Measurements from ENCODE around the gene TWIST2. TPM values are rescaled to one million over a fixed set of nuclear protein-coding genes. Genes with fewer than 3 reads are reported as not detected.

Gene TWIST2
- total RNA-seq, 4 donors from 2014 or later = 90.8 to 141 (median 116) TPM

DNA sequence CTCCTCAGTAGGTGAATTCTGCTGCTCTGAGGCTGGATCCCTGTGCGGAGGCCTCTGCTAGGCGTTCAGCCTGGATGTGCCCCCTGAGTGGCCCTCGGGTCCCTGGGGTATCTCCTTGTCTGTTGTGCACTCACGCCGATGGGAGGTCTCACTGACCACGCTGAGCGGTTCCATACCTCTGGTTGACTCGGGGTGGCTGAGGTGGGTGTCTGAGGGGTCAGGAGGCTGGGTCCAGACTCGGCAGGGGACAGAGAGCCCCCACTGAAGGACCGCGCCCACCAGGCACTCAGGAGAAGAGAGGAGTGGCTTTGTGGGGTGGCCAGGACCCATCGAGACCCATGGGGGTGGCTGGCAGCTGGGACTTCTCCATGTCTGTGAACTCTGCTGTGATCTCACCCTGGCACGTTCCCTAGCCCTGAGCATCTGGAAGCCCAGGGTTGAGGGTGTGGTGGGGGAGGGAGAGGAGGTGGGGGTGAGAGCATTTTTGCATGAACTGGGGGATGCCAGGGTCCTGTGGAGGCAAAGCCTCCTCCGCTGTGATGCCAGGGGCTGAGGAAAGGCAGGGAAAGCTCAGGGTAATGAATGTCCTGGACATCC lies 53.7 kb downstream of the TWIST2 start:
- DNase-seq (ENCODE audit: low spot score) (no peak), ATAC-seq (ENCODE audit: low FRiP score) (no peak)
- TF ChIP-seq, protein P1, sequence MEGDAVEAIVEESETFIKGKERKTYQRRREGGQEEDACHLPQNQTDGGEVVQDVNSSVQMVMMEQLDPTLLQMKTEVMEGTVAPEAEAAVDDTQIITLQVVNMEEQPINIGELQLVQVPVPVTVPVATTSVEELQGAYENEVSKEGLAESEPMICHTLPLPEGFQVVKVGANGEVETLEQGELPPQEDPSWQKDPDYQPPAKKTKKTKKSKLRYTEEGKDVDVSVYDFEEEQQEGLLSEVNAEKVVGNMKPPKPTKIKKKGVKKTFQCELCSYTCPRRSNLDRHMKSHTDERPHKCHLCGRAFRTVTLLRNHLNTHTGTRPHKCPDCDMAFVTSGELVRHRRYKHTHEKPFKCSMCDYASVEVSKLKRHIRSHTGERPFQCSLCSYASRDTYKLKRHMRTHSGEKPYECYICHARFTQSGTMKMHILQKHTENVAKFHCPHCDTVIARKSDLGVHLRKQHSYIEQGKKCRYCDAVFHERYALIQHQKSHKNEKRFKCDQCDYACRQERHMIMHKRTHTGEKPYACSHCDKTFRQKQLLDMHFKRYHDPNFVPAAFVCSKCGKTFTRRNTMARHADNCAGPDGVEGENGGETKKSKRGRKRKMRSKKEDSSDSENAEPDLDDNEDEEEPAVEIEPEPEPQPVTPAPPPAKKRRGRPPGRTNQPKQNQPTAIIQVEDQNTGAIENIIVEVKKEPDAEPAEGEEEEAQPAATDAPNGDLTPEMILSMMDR (IDR thresholded peaks at IDR 0.05) = no peak

- DNase-seq (ENCODE audit: low spot score) = no peak
- TF ChIP-seq, protein P1 (IDR thresholded peaks at IDR 0.05) = no peak
- ATAC-seq (ENCODE audit: low FRiP score) = no peak
Measured at GRCh38 chr2:238902285-238902684, 54.4 kb downstream of the TWIST2 start.

DNA sequence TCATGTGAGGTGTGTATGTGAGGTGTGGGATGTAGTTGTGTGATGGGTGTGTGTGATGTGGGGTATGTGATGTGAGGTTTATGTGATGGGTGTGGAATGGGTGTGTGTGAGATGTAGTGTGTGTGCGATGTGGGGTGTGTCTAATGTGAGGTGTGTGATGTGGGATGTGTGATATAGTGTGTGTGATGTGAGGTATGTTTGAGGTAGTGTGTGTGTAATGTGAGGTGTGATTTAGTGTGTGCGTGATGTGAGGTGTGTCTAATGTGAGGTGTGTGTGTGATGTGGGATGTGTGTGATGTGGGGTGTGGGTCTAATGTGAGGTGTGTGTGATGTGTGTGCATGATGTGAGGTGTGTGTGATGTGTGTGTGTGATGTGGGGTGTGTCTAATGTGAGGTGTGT lies 55.3 kb downstream of the TWIST2 start:
- TF ChIP-seq, protein P1 (IDR thresholded peaks at IDR 0.05) = no peak
- no peak for DNase-seq (ENCODE audit: low spot score)
- no peak for ATAC-seq (ENCODE audit: low FRiP score)

DNA sequence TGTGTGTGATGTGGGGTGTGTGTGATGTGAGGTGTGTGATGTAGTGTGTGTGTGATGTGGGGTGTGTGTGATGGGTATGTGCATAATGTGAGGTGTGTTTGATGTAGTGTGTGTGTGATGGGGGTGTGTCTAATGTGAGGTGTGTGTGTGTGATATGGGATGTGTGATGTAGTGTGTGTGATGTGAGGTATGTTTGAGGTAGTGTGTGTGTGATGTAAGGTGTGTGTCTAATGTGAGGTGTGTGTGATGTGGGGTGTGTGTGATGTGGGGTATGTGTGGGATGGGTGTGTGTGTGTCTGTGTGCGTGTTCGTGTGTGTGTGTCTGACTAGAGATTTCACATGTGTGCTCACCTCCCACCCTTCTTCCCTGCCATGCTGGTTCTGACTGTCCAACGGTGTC lies 56.3 kb downstream of the TWIST2 start:
- no peak for DNase-seq (ENCODE audit: low spot score)
- ATAC-seq (ENCODE audit: low FRiP score) = no peak
- TF ChIP-seq, protein P1 (IDR thresholded peaks at IDR 0.05) = no peak

DNA sequence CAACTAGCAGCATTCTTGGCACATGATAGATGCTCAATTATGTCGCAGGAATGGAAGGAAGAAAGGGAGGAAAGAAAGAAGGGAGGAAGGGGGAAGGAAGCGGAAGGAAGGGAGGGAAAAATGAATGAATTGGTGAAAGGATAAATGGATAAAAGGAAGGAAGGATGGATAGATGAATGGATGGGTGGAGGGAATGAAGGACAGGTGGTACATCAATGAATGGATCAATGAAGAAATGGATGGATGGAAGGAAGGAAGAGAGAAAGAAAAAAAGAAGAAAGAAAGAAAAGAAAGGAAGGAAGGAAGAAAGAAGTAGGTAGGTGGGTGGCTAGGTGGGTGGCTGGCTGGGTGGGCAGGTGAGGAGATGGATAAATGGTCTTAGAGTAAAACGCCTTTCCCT lies 56.8 kb downstream of the TWIST2 start:
- ATAC-seq (ENCODE audit: low FRiP score) (no peak), DNase-seq (ENCODE audit: low spot score) (no peak)

DNA sequence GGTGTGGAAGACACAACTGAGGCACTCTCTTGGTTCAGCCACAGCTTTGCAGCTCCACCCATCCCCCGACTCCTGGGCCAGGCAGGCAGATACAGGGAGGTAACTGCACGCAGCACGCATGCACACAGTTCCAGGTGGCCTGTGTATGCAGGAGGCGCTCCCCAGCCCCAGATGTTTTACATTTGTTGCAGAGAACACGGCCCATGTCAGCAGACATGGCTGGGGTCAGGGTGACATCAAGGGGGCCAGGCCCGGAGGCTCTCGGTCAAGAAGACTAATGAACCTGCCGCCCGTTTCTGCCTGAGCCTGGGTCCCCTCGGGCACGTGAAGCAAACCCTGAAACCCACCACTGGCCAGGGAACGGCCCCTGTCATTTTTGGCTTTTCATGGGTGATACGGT lies 57.3 kb downstream of the TWIST2 start:
- TF ChIP-seq, protein P1 (IDR thresholded peaks at IDR 0.05) = no peak
- DNase-seq (ENCODE audit: low spot score) (no peak), ATAC-seq (ENCODE audit: low FRiP score) (no peak)

More for the DNA sequence above, 56.8 kb downstream of the TWIST2 start:
- TF ChIP-seq, protein P1 (IDR thresholded peaks at IDR 0.05) = no peak

- TF ChIP-seq, protein P1 (IDR thresholded peaks at IDR 0.05) = no peak
- no peak for ATAC-seq (ENCODE audit: low FRiP score)
- no peak for DNase-seq (ENCODE audit: low spot score)
Measured at GRCh38 chr2:238905644-238906043, 57.8 kb downstream of the TWIST2 start.

All from omental fat pad (tissue), 4 donors.